Suppressor macrophage (primary cell): ENCODE data around the gene DCLRE1B.
A peak's percentile ranks its signal among the peaks of the same experiment; 100 is the strongest.
"Not testable (repeated sequence)": the region's sequence is repeated elsewhere in the genome, so short reads cannot be mapped to it uniquely, and the experiment has no call there.

Experiments
- DNase-seq, 4 experiments: peaks; one replicate each; pipeline ENCODE4 v3.0.0-alpha.2; 2020 to 2022

Gene DCLRE1B

DNA sequence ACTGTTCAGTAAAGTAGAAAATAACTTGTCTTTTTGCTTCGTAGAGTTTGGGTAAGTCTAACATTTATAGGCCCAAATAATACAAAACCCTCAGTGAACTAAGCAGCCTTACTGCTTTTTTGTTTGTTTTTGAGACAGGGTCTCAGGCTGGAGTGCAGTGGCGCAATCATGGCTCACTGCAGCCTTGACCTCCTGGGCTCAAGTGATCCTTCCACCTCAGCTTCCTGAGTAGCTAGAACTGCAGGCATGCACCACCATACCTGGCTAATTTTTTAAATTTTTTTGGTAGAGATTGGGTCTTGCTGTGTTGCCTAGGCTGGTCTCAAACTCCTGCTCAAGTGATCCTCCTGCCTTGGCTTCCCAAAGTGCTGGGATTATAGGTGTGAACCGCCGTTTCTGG, 43.0 kb downstream of the DCLRE1B start:
- DNase-seq: not testable (repeated sequence)

DNA sequence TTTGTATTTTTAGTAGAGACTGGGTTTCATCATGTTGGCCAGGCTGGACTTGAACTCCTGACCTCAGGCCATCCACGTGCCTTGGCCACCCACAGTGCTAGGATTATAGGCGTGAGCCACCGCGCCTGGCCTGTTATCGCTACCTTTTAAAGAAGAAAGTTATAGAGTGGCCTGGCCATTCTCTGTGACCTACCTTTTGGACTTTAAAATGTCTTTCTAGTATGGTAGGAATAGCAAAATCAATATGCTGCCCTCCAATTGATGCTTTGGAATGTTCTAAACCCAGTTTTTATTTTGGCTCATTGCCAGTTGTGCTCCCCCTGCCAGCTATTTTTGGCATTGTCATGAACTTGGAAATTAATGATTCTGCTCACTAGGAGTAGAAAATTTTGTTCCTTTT, 43.9 kb downstream of the DCLRE1B start:
- peak in 1 of 4 experiments; percentile 14 for DNase-seq

DNA sequence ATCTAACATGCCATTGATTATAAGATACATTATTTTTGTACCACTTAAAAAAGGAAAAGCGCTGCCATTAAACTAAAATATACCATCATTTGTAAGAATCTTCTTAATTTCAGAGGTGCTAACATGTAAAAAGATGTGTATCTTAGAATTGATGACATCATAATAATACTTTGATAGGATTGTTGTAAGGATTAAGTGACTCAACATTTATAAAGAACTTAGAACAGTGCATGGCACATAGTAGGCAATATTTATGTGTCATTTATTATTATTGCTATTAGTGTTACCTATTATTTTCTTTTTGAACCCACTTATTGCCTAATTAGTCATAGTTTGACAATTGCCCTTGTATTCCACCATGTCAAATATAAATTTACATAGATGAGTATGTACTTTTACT, 45.8 kb downstream of the DCLRE1B start:
- no peak for DNase-seq

DNA sequence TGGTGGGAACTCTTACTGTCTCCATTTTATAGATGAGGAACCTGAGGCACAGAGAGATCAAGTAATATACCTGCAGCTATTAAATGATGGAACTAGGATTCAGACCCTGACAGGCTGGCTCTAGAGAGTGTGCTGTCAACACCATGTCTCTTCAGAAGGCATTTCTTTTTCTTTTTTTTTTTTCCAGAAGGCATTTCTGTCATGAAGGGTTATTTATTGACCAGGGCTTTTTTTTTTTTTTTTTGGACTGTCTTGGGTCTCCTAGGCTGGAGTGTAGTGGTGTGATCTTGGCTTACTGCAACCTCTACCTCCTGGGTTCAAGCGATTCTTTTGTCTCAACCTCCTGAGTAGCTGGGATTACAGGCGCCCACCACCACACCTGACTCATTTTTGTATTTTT, 46.6 kb downstream of the DCLRE1B start:
- DNase-seq: no peak

DNA sequence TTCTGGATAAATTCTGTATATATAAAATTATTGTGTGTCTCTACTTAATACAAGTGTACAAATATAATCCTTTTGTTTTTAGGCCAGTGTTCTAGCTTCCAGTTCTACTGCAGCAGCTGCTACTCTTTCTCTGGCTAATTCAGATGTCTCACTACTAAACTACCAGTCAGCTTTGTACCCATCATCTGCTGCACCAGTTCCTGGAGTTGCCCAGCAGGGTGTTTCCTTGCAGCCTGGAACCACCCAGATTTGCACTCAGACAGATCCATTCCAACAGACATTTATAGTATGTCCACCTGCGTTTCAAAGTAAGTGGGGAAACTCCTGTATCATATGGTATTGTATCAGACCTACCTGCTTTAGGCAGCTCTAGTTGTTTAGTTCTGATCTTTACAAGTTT, 52.9 kb downstream of the DCLRE1B start:
- no peak for DNase-seq

DNA sequence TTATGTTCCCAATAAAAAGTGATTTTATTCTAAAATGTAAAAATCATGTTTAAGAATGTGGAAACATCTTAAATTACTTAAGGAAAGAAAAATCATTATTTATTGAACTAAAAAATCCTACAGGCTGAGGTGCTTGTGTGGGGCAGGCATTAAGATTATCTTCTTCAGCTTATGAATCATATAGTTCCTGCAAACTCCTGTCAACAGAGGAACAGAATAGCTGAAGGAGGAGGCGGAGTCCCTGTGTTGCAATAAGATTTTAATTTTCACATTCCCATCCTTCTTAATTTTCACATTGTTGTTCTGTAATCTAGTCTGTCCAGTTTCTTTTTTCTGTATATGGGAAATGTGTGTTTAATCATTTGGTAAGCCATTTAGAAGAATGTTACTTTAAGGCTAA, 53.6 kb downstream of the DCLRE1B start:
- peak in 2 of 4 experiments; percentile 12 to 30 for DNase-seq

DNA sequence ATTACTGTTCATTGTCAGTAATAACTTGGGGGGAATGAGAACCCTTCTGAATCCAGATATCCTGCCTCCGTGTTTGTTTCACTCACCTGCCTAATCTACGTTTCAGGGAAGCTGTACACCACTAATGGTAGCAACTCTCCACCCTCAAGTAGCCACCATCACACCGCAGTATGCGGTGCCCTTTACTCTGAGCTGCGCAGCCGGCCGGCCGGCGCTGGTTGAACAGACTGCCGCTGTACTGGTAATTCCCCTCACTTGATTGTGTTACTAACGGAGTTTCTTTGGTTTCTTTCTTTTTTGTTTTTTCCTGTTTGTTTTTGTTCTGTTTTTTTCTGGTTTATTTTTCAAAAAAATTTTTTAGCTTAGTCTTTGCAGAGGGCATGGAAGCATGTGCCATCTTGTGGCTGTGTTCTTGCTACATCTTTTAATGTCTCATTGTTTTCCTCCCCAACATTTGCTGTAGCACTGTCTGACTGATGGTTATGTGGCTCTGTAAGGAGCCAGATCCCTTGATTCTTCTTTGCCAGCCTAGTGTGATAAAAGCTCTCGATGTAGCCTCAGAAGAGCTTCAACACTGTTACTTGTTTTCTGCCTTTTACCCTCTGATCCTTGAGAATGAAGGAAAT, 58.3 kb downstream of the DCLRE1B start:
- DNase-seq: no peak
